SK-MEL-5 (cell line): ENCODE measurements around the gene GFRA1. TPM values are rescaled to one million over a fixed set of nuclear protein-coding genes. Genes with fewer than 3 reads are reported as not detected.

ENCODE experiments used
- DNase-seq: peaks from one replicate; pipeline ENCODE4 v3.0.0-alpha.2; 2016; ENCODE audit warnings: low read depth, low spot score
- in situ Hi-C: cut with HindIII; loops from 2 replicates; pipeline ENCODE4 v1.10.0; 2016; ENCODE audit warnings: low sequenced_read_pairs, high pct_unique_total_duplicates, low pct_unique_long_range_greater_than_20kb
- total RNA-seq: library from RNA; depleted of rRNA; stranded (reverse); fragments of >200 nt; shearing (Covaris generic); gene quantifications from 2 replicates; pipeline ENCODE4 v1.2.3, GENCODE V29; 2014

The GFRA1 gene
- total RNA-seq, 1 experiment from 2014 or later: 0.24 TPM

DNA sequence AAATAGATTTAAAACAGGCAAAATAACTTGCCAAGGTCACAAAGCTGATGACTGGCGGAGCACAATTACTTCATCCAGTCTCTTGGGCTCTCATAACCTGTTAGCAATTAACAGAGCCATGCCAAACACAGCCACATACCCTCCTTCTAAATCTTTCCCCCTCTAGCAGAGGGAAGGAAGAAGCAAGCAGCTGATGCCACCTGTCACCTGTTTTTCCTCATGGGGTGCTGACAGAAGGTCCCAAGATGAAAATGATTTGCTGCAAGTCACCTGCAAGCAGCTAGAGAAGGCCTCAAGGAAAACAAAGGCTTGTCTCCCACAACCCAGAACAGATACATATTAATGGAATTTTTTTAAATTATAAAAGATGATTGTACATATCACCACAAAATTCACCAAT lies 117.8 kb downstream of the GFRA1 start:
- DNase-seq: no peak
- in situ Hi-C loops: no loop called here

DNA sequence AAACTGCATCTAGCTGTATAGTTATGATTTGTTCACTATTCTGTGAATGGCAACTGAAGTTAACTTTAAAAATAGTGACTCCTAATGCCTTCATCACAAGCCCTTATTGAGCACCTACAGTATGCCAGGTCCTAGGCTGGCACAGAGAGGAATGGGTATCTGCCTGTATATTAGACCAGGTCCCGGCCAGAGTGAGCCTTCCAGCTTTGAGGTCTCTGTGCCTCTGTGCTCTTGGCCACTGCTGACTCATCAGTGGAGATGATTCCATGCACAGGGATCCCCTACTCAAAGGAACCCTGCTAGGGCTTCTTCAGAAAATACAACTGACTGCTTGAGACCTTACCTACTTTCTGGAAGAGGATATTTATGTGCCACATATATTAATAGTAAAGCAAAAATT lies 118.4 kb downstream of the GFRA1 start:
- no peak for DNase-seq
- in situ Hi-C loops: no loop called here

DNA sequence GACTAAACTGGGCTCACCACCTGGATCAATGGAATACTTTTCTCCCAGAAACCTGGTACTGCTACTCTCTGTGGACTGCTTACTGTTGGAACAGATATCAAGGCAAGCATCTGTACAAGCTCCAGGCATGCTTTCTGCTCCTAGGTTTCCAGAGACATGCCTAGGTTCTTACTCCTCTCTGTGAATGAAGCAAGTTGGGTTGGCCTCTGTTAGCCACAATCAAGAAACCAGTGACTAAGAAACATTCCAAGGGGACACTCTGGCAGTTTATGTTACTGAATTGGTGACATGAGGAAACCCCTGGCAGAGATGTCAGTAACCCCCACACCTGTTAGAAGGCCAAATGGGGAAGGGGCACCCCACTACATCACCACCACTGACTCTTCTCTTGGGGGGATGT lies 121.9 kb downstream of the GFRA1 start:
- DNase-seq: no peak
- in situ Hi-C loops: no loop called here

DNA sequence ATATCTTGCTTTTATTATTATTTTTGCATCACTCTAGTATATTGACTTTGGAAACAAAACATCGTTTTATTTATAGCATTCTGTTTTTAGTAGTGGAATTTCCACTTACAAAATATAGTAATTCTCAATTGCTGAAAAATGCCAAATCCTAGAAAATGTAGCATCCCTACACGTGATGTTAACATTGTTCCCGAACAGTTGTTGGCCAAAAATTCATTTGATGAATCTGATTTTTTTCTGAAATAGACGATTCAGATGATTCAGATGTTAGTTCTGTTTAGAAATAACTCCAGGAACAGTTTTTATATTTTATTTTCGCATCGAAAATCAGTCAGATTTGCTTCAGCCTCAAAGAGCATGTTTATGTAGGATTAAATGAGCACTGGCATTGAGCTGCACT lies 122.4 kb downstream of the GFRA1 start:
- in situ Hi-C loops: no loop called here
- DNase-seq: no peak

DNA sequence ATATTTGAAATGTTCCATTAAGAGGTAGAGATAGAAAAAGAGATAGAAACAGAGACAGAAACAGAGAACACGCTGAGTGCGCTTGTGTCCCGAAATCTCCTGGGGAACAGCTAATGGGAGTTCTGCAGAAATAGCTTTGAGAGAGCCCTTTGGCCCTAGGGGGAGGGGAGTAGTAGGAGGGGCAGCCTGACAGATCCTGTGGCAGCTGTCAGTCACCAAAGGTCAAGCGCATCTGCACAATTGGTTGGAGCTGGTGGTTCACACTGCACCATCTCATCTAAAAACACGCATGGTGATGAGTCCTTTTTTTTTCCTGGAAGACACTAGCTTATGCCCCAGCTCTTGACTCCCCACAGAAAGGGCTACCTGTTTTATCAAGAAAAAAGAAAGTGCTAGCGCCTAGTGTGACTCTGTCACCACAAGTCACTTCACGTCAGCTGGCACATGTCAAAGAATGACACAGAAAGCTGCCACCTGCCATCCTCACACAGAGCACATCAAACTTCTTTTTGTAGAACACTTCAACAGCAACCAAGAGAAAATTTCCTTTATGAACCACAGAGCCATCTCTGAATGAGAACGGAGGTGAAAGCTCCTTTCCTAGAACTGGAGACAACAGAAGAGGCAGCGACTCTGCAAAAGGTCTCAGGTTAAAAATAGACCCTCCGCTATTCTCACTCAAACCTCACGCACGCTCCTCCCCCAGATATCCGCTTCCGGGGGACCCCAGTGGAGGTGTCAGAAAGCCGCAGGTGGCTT lies 125.7 kb downstream of the GFRA1 start:
- in situ Hi-C loops: no loop called here
- no peak for DNase-seq

DNA sequence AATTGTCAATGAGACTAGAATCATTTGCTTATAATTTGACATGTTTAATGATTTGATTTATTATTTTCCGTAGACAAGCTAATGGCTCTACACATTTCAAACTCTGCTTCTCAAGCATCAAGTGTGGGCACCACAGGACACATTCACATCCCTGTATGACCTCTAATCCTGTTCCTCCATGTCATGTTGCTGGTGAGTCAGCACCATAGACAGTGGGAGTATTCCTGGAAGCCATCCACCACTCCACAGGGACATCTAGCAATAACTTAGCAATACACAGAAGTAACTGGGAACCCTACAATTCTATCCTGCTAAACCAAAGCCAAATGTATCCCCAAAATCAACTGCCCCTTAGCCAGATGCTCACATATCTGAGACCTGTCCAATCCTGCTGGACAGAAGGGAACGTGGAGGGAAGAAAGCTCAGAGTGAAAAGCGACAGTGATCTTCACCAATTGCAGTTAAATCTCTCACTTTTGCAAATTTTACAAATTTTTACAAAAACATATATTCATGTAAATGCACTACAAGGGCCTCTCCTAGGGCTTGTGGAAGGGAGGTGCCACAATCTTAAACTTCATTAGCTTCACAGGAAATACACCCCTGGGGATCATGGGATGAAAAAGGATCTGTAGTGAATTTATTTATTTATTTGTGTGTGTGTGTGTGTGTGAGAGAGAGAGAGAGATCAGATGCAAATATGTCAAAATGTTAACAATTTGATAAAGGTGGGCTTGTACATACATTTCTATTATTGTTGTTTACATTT lies 126.5 kb downstream of the GFRA1 start:
- no peak for DNase-seq

DNA sequence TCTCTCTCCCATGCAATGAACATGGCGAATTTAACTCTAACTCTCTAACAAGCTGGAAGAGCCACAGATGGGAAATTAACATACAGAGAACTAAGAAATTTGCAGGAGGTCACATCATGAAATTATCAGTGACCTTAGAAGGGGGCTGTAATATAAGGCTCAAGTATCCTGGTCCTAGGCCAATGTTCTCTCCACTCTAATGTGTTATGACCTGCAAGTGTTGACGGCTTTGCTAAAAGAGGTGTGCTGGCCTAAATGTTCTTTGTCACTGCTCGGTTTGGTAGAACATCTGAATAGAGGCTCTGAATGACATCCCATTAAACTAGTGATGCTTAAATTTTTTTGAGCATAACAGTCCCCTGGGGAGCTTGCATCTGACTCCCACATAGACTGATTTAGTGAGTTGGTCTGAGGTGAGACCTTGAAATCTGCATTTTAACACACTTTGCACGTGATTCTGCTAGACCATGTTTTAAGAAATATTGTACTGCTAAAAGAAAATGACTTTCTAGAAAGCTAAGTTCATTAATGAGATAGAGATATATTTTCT lies 129.3 kb downstream of the GFRA1 start:
- in situ Hi-C loops: no loop called here

More for the DNA sequence above, 126.5 kb downstream of the GFRA1 start:
- in situ Hi-C loops: no loop called here

DNA sequence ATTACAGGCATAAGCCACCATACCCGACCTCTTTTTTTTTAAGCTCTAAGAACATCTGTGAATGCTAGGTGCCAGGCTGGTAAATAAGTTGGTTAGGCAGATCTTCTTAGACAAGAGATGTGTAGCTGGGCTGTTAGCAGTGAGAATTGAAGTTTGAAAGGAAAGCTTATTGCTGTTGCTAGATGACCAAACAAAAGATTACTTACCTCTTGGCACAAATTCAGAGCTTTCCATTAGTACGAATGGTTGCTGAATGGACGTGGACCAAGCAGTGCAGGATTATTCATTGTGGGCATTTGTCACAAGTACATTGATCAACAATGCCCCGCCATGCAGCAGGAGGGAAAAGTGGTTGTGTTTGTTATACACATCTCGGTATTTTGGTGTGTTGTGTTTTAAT lies 131.2 kb downstream of the GFRA1 start:
- DNase-seq: no peak

More for the DNA sequence above, 129.3 kb downstream of the GFRA1 start:
- no peak for DNase-seq

DNA sequence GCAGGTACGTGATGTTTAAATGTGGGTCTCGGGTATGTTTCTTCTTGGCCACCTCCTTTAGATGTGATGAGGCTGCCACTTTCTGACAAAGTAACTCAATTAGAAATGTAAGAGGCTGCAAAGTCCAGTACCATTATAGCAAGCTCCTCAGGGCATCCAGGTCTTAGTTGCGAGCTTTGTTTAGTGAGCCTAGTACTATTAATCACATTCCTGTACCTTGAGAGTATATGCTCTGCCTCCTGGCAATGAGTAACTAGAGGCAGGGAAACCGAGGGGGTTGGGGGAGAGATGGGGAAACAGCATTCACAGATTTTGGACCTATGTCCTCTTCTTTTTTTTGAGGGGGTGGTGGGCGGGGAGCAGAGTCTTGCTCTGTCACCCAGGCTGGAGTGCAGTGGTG lies 131.8 kb downstream of the GFRA1 start:
- in situ Hi-C loops: no loop called here
- DNase-seq: no peak

More for the DNA sequence above, 131.2 kb downstream of the GFRA1 start:
- in situ Hi-C loops: no loop called here

DNA sequence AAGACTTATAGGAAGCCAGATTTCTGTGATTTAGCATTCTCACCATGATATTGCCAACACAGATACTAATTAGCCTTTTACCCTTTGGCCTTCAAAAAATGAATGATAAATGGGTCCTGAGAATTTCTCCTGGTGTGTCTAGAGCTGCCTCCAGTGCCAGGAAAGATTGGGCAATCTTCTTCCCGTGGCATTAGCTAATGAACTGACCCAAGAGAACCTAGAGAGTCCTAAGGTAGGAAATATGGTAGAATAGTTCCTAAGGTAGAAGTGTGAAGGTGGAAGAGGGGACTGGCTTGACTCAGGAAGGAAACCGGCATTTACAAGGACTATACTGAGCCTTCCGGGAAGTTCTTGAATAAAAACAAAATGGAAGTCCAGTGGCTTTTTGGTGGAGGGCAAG lies 133.1 kb downstream of the GFRA1 start:
- no peak for DNase-seq

DNA sequence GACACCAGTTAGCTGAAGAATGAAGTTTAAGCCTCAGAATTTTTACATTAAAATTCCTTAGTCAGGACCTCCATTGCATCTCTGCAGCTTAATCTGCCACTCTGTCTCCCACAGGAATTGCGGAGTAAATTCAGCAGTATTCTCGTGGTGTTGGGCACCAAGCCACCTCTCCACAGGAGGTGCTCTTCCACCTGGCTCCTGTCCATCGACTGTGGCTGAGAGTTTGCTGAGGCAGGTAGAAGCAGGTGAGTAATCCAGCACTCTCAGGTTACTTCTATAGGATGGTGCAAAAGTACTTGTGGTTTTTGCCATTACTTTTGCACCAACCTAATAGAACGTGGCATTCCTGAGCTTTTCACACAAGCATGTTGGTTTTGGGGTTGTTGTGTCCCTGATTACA lies 134.1 kb downstream of the GFRA1 start:
- in situ Hi-C loops: no loop called here
- DNase-seq: no peak

More for the DNA sequence above, 133.1 kb downstream of the GFRA1 start:
- in situ Hi-C loops: no loop called here

DNA sequence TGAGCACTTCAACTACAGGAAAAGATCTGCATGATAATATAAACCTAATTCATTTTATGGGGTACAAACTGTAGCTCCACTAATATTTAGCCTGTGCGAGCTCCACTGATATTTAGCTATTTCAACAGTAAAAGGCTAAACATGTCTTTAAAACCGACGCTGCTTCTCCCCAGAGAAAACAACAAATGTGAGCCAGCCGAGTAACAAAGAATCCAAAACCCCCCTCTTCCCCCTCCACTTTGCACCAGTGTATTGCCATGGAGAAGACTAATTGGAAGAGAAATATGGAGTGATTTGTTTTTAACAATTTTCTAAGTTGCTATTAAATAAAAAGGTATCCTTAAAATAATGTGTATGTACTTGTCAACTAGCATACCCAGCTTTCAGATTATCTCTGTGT lies 136.7 kb downstream of the GFRA1 start:
- no peak for DNase-seq
- in situ Hi-C loops: no loop called here

DNA sequence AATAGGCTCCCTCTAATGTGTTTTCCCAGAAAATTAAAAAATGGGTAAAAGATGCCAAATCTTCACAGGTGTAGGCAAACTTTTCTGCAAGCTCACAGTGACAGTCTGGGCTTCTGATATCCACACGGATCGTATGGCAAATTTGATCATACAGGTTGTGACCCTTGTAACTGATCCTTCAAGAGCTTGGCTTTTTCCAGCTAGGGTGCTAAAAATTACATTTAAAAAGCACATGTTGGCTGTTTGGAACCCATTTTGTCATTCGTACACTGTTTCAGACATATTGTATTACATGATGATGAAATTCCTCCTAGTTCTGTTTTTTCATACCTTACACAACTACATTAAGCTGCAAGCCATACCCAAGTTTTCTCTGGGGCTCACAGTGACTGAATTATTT lies 138.7 kb downstream of the GFRA1 start:
- no peak for DNase-seq
- in situ Hi-C loops: no loop called here

DNA sequence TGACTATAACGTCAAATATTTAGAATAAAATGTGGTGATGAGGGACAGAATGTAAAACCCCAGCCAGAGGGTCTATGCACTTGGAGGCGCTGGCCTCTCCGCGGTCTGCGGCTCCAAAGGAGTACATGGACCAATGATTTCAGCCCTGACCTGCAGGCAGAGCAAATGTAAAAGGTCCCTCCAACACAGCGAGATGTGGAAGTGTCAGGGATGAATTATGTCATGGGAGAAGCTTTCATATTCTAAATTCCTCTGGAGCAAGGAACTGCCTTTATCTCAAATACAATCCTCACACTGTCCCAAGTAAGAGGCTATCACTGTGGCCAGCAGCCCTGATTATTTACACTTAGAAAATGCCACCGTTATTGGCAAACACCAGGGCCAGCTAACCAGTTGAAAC lies 139.4 kb downstream of the GFRA1 start:
- in situ Hi-C loops: no loop called here
- DNase-seq: no peak

DNA sequence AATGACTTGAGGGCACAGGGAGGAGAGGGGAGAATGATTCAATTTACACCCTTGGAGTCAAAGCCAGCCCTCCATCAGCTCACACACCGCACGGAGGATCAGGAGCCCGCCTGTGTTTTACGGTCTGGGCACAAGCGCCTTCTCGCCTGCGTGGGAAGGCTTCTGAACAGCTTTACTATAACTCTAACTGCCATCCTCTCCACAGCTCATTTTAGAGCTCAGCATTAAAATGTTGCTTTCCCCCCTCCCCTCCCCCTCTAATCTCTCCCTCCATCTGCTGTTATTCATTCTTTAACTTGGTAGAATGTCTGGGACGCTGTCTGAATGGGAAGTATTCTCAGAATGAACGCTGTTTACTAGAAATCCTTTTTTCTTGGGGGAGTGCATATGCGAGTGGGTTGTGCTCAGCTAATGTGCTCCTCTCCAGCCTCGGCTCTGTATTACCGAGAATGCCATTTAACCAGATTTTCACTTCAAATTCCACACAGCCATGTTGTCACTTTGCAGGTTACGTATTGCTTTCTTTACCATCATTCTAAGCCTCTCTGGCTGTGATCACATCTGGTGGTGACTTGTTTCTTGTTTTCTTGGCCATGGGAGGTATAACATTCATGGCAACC lies 140.1 kb downstream of the GFRA1 start:
- no peak for DNase-seq
- in situ Hi-C loops: no loop called here

DNA sequence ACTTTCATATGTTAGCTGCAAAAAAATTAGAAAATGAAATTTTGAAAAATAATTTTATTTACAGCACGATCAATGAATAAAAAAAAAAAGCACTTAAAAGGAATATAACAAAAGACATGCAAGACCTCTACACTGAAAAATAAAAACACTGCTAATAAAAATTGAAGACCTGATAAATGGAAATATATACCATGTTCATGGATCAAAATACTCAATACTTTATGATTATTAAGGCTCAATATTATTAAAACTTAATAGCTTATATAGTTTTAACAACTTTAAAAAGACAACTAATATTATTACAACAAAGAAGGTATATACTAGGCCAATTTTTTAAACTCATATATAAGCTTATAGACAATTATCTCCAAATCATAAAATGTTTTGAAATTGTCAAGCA lies 143.0 kb downstream of the GFRA1 start:
- in situ Hi-C loops: no loop called here

DNA sequence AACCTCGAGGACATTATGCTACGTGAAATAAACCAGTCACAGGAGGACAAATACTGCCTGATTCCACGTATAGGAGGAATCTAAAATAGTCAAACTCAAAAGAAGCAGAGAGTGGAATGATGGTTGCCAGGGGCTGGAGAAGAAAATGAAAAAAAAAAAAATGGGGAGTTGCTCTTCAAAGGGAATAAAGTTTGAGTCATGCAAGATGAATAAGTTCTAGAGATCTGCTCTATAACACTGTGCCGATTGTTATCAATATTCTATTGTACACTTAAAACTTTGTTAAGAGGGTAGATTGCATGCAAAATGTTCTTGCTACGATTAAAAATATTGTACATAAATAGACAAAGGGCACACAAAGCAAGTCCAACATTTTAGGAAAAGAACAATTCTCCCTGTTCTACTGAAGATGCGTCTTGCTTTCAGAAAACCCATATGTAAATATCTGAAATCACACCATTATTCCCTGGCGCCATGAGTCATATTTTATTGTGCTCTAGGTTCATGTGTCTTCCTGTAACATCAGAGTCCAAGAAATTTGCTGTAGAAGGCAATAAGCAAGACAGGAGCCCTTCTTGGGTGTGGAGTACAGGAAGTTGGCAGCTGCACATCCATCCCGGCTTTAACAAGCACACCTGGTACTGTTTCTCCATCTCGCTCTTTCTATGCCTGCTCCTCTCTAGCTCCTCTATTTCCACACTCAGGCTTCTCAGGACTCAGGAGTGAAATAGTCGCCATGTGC lies 145.9 kb downstream of the GFRA1 start:
- DNase-seq: no peak
- in situ Hi-C loops: no loop called here

More for the DNA sequence above, 143.0 kb downstream of the GFRA1 start:
- DNase-seq: no peak

DNA sequence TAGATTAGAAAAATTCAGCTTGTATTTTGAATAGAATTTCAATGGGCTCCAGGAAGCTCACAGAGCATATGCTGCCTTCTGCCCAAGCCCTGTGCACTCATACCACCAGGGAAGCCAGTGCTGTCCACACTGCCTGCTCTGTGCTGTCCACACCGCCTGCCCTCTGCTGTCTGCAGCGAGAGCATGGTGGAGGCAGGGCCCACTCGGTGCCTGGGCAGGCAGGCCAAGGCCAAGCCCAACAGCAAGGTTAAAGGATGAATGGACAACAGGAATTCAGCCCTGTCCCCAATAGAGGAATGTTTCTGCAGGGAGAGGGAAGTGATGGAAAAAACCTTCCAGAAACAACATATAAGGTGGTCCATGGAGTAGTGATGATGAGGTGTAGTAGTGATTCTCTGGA lies 146.8 kb downstream of the GFRA1 start:
- in situ Hi-C loops: no loop called here
- DNase-seq: no peak
